HUDEP-2 (cell line): Measurements from ENCODE around the gene ACHE.
A peak's percentile ranks its signal among the peaks of the same experiment; 100 is the strongest.
"Not testable (repeated sequence)": the region's sequence is repeated elsewhere in the genome, so short reads cannot be mapped to it uniquely, and the experiment has no call there.

Experiments used
- DNase-seq, 76 experiments: peaks; one replicate each; lab custom pipeline; 2025; ENCODE audit not compliant: unreplicated experiment in 76 of 76; lab: John Stamatoyannopoulos, UW

ACHE gene

DNA sequence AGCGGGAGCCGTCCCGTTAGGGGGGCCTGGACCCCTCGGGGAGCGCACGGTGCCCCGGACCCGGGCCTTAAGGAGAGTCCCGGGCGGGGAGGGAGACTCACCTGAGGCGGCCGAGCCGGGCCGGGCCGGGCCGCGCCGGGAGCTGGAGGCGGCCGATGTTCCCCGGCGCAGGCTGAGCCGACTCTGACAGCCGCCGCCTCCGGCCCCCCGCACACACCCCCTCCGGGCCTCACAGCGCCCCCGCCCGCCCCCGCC, at the start of gene ACHE:
TSS of gene ACHE (minus strand) at position 188 of the 255 bp plus-strand sequence. CDS start 1,656 bp downstream, outside the sequence.
- no peak for DNase-seq

GRCh38 chr7:100944138-100944537, 48.5 kb upstream of the ACHE start:
- DNase-seq, result no peak

GRCh38 chr7:100943693-100944092, 48.0 kb upstream of the ACHE start:
- DNase-seq, result no peak

GRCh38 chr7:100942045-100942774, 46.5 kb upstream of the ACHE start:
- no peak for DNase-seq

DNA sequence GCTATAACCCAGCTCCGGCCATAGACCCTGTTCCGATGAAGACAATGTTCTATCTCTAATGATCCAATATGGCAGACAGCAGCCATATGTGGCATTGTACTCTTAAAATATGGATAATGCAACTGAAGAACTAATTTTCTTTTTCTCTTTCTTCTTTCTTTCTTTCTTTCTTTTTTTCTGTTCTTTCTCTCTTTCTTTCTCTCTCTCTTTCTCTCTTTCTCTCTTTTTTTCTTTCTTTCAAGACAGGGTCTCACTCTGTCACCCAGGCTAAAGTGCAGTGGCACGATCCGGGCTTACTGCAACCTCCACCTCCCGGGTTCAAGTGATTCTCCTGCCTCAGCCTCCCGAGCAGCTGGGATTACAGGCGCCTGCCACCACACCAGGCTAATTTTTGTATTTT, 40.5 kb upstream of the ACHE start:
- not testable (repeated sequence) for DNase-seq

DNA sequence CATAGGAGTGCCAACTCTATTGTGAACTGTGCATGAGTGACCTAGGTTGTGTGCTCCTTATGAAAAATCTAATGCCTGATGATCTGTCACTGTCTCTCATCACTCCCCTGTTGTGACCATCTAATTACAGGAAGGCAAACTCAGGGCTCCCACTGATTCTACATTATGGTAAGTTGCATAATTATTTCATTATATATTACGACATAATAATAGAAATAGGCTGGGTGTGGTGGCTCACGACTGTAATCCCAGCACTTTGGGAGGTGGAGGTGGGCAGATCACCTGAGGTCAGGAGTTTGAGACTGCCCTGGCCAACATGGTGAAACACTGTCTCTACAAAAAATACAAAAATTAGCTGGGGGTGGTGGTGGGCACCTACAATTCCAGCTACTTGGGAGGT, 39.7 kb upstream of the ACHE start:
- DNase-seq, result not testable (repeated sequence)

GRCh38 chr7:100933734-100934133, 38.0 kb upstream of the ACHE start:
- peak in 1 of 76 experiments; percentile 3 for DNase-seq

DNA sequence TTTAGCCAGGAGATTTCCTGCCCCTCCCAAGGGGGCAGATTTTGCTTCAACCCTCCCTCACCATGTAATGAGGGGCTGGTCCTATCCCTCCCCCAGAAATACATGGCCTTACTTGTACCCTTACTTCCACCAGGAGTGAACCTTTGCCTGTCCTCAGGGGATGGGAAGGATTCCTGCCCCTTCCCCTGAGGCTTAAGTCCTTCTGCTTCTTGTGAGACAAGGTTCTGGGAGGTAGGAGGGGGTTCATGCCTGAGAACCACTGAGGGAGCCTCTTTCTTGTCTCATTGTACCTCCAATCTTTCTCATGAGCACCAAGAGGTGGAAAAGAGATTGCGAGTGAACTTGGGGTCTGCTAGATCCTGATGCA, 34.1 kb upstream of the ACHE start:
- DNase-seq, result no peak

- DNase-seq, result not testable (repeated sequence)
Observed at GRCh38 chr7:100923616-100924015, 27.9 kb upstream of the ACHE start.

DNA sequence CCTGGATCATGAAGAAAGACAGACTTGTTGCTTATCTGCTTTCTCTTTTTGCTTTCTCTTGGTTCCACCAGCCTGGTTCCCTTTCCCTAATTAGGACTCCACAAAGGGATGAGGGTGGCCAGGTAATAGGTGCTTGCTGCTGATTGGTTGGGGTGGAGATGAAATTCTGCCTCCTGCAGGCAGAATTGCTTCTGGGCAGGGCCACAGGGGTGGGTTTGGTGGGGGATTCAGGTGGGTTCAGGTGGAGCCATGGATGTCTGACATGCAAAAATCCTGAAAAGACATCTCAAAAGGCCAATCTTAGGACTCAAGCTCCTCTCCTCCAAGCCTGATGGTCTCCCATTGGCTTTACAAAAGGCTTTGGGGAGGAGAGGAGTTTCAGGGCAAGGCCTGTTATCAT, 25.4 kb upstream of the ACHE start:
- no peak for DNase-seq

GRCh38 chr7:100919779-100920437, 24.2 kb upstream of the ACHE start:
- DNase-seq, result not testable (repeated sequence)

DNA sequence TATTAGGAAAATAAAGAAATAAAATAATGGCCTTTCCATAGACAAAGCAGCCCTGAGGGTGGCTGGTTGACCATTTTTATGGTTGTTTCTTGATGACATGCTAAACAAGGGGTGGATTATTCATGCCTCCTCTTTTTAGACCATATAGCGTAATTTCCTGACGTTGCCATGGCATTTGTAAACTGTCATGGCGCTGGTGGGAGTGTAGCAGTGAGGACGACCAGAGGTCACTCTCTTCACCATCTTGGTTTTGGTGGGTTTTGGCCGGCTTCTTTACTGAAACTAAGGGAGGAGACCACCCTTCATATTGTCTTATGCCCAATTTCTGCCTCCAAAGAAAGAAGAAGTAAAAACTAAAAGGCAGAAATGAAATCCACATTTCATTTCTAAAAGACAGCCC, 23.6 kb upstream of the ACHE start:
- DNase-seq, result not testable (repeated sequence)

DNA sequence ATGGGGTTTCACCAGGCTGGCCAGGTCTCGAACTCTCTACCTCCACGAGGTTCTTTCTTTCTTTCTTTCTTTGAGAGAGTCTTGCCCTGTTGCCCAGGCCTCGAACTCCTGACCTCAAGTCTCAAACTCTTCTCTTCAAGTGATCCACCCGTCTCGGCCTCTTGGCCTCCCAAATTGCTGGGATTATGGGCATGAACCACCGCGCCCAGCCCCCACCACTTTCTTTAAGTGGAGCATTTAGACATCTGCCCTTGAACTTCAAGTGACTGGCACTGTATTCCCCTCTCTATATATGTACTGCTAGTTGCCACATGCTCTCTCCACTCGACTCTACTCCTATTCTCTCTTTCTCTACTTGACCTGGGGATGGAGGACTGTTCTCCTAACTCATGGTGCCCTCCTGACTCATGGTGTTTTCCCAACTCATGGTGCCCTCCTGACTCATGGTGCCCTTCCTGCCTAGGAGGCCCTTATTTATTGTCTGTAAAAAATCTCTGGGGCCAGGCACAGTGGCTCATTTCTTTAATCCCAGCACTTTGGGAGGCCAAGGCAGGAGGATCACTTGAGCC, 19.3 kb upstream of the ACHE start:
- no peak for DNase-seq

DNA sequence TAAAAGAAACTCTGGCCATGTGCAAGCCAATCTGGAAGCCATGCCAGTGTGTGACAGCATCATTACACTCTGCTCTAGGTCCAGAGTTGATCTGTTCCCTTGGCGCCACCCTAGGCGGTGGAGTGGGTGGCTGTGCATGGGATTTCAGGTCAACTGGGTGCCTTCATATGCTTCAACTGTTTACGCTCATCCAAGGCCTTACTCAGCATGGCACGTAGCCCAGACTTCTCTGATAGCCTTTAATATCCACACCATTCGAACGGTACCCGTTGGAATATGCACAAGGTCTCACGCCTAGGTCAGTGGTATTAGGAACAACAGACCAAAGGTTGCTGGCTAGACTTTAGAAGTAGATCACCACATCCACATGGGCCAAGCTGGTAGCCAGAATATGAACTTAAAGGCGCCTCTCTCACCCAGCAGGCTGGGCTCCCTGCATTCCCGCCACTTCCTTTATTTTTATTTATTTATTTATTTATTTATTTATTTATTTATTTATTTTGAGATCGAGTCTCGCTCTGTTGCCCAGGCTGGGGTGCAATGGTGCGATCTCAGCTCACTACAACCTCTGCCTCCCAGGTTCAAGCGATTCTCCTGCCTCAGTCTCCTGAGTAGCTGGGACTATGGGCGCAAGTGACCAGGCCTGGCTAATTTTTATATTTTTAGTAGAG, 18.7 kb upstream of the ACHE start:
- DNase-seq, result peak in 1 of 76 experiments; percentile 0

DNA sequence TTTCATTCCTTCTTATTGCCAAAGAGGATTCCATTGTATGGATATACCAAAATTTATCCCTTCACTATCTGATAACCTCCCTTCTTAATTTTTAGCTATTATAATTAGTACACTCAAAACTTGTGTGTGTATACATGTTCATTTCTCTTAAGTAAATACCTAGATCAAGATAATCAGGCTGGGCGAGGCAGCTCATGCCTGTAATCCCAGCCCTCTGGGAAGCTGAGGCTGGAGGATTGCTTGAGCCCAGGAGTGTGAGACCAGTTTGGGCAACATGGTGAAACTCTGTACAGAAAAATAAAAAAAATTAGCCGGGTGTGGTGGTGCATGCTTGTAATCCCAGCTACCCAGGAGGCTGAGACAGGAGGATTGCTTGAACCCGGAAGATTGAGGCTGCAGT, 15.8 kb upstream of the ACHE start:
- no peak for DNase-seq

DNA sequence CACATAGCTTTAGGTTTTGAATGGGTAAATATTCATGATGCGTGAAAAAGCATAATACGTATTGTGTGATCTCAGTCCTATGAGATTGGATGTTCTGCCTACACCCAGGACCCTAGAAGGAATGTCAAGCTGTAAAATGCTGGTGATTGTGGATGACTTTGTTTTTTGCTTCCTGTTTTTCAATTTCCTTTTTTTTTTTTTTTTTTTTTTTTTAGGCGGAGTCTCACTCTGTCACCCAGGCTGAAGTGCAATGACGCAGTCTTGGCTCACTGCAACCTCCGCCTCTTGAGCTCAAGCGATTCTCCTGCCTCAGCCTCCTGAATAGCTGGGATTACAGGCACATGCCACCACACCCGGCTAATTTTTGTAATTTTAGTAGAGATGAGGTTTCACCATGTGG, 14.8 kb upstream of the ACHE start:
- DNase-seq, result not testable (repeated sequence)

- no peak for DNase-seq
Observed at GRCh38 chr7:100908512-100908911, 12.8 kb upstream of the ACHE start.

GRCh38 chr7:100902638-100903037, 7.0 kb upstream of the ACHE start:
- no peak for DNase-seq

DNA sequence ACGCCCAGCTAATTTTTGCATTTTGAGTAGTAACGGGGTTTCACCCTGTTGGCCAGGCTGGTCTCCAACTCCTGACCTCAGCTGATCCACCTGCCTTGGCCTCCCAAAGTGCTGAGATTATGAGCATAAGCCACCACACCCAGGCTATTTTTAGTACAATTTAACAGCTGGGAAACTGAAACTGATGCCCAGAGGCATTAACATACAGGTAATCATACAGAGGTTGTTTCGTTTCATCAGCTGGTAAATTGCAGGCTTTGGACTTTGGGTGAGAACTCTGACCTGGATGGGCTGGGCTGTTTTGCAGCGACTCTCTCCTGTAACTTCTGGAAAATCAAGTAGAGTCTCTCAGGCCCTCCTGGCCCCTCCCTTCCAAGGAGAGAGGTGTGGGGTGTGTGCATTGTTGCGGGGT, 6.2 kb upstream of the ACHE start:
- DNase-seq, result no peak

- no peak for DNase-seq
Observed at GRCh38 chr7:100900978-100901377, 5.3 kb upstream of the ACHE start.

GRCh38 chr7:100899432-100899831, 3.7 kb upstream of the ACHE start:
- no peak for DNase-seq
